Sigmoid colon (tissue), 4 donors: ENCODE results near the gene EIF5AL1.

Experiments used
- EP300 ChIP-seq, 4 donors: sonication (generic); formaldehyde crosslinking; IDR thresholded peaks; one replicate each; pipeline ENCODE4 v1.6.1; 2017; ENCODE audit warnings: antibody characterized with exemption in 4 of 4
- POLR2A ChIP-seq, 2 donors: fragments of 450-650 bp; IDR thresholded peaks; one replicate each; pipeline ENCODE4 v1.6.1; 2016; ENCODE audit warnings: antibody characterized with exemption in 2 of 2, mild to moderate bottlenecking in 2 of 2, moderate library complexity in 2 of 2
- POLR2AphosphoS5 ChIP-seq, 4 donors: sonication (generic); formaldehyde crosslinking; IDR thresholded peaks; one replicate each; pipeline ENCODE4 v1.6.1; 2017; ENCODE audit warnings: antibody characterized with exemption in 4 of 4
- TF ChIP-seq, protein P1 (sequence below), 4 experiments: fragments of 450-650 bp in 3 of 4; fragments of 200-600 bp in 1 of 4; IDR thresholded peaks; one replicate each; pipeline ENCODE4 v1.5.1; 2016 to 2019; ENCODE audit warnings: antibody characterized with exemption in 4 of 4, mild to moderate bottlenecking in 3 of 4, moderate library complexity in 2 of 4

GRCh38 chr10:79470096-79470495 lies 42.2 kb upstream of the EIF5AL1 start:
- TF ChIP-seq POLR2AphosphoS5 (IDR thresholded peaks at IDR 0.05) (no peak), POLR2A (IDR thresholded peaks at IDR 0.05) (no peak), EP300 (IDR thresholded peaks at IDR 0.05) (no peak)
- TF ChIP-seq, protein P1, sequence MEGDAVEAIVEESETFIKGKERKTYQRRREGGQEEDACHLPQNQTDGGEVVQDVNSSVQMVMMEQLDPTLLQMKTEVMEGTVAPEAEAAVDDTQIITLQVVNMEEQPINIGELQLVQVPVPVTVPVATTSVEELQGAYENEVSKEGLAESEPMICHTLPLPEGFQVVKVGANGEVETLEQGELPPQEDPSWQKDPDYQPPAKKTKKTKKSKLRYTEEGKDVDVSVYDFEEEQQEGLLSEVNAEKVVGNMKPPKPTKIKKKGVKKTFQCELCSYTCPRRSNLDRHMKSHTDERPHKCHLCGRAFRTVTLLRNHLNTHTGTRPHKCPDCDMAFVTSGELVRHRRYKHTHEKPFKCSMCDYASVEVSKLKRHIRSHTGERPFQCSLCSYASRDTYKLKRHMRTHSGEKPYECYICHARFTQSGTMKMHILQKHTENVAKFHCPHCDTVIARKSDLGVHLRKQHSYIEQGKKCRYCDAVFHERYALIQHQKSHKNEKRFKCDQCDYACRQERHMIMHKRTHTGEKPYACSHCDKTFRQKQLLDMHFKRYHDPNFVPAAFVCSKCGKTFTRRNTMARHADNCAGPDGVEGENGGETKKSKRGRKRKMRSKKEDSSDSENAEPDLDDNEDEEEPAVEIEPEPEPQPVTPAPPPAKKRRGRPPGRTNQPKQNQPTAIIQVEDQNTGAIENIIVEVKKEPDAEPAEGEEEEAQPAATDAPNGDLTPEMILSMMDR (IDR thresholded peaks at IDR 0.05): no peak
